Measurements from ENCODE around the gene MLXIP.

DNA sequence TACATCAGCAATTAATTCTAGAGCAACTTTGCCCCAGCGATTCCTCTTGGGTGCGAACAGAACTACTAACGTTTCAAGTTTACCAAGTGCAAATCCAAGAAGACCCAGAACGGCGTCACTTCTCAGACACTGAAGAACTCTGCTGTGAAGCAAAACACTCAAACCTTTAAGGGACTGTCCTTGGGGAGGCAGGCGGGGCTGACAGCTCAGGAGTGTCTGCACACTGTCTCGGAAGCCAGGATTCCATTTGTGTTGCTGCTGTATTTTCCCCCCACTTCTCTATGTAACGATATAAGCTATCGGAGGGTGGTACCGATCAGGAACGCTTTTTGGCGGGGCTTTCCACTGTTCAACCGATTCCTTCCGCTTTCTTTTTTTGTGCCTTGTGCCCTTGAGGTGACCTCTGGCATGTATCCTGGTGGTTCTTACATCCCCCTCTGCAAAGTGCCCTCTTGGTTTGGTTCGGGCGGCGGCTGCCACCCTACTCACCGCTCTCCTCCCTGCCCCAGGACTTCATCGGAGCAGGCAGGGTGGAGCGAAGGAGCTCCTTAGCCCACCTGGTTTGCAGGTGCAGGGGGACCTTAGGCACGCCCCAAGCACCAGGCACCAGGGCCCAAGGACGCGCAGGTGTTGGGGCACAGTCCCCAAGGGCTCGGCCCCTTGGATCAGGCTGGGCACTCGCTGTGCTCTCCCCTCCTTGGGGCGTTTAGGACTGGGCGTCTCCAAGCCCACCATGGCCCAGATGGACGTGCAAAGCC lies 19.2 kb upstream of the MLXIP start:
- TF ChIP-seq, protein P1, sequence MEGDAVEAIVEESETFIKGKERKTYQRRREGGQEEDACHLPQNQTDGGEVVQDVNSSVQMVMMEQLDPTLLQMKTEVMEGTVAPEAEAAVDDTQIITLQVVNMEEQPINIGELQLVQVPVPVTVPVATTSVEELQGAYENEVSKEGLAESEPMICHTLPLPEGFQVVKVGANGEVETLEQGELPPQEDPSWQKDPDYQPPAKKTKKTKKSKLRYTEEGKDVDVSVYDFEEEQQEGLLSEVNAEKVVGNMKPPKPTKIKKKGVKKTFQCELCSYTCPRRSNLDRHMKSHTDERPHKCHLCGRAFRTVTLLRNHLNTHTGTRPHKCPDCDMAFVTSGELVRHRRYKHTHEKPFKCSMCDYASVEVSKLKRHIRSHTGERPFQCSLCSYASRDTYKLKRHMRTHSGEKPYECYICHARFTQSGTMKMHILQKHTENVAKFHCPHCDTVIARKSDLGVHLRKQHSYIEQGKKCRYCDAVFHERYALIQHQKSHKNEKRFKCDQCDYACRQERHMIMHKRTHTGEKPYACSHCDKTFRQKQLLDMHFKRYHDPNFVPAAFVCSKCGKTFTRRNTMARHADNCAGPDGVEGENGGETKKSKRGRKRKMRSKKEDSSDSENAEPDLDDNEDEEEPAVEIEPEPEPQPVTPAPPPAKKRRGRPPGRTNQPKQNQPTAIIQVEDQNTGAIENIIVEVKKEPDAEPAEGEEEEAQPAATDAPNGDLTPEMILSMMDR (IDR thresholded peaks at IDR 0.05), result no peak
- no peak for TF ChIP-seq POLR2A (IDR thresholded peaks at IDR 0.05)
